GM18505 (cell line): Measurements from ENCODE around the gene HAGHL.

Source experiments
- ATAC-seq: cut with Tn5 transposase; IDR thresholded peaks from one replicate; pipeline ENCODE4 v1.9.1; 2021; ENCODE audit not compliant: unreplicated experiment
- POLR2A ChIP-seq: IDR thresholded peaks from 4 replicates; pipeline ENCODE4 v1.6.1; 2011; ENCODE audit warnings: borderline replicate concordance; ENCODE audit not compliant: insufficient read depth, insufficient read length; ENCODE audit errors: extremely low read depth

Gene HAGHL

DNA sequence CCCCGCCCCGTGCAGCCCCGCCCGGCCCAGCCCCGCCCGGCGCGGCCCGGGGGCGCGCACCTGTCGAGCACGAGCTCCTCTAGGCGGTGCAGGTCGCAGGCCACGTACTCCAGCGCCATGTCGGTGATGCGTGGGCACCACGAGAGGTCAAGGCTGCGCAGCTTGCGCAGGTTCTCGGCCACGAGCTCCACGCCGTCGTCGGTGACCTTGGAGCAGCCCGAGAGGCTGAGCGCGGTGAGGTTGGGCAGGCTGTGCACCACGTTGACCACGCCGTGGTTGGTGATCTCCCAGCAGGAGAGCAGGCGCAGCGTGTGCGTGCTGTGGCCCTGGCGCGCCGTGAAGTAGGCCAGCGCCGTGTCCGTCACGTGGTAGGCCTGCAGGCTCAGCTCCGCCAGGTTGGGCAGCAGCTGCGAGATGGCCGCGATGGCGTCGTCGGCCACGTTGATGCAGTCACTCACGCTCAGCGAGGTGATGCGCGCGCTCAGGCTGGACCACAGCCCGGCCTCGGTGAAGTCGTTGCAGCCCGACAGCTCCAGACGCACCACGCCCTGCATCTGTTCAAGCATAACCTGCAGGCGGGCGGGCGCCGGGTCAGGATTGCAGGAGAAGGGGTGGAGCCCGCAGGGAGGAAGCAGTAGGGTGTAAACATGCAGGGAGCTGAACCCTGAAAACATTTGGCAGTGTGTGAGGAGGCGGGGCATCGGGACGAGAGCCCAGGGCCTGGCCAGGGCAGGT lies 31.4 kb upstream of the HAGHL start:
- no peak for TF ChIP-seq POLR2A
- ATAC-seq: no peak

DNA sequence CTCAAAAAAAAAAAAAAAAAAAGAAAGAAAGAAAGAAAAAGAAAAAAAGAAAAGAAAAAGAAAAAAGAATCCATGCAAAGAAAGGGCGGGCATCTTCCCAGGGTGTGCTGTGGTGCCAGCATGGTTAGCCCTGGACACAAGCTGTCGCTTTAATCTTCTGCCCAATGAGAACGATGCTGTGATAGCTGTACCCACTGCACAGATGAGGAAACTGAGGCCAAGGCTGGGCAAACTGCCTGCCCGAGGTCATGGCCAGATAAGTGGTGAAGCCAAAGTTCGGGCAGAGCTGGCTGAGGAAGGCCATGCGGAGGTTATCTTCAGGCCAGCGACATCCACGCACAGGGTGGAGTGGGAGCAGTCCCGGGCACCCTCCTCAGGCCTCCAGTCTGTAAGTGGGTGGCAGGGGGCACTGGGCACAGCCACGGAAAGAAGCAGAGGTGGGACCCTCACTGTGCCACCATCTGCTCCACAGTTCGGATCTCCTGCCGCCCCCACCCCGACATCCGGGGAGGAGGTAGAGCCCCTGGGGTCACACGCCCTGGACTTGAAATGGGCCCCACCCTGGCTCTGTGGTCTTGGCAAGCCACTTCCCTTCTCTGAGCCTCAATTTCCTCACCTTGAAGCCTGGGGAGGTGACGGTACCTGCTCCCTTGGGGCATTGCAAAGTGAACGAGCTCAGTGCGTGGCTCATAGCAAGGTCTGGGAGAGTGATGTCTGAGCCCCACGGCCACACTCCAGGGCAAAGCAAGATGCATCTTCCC lies 27.8 kb upstream of the HAGHL start:
- ATAC-seq: no peak

DNA sequence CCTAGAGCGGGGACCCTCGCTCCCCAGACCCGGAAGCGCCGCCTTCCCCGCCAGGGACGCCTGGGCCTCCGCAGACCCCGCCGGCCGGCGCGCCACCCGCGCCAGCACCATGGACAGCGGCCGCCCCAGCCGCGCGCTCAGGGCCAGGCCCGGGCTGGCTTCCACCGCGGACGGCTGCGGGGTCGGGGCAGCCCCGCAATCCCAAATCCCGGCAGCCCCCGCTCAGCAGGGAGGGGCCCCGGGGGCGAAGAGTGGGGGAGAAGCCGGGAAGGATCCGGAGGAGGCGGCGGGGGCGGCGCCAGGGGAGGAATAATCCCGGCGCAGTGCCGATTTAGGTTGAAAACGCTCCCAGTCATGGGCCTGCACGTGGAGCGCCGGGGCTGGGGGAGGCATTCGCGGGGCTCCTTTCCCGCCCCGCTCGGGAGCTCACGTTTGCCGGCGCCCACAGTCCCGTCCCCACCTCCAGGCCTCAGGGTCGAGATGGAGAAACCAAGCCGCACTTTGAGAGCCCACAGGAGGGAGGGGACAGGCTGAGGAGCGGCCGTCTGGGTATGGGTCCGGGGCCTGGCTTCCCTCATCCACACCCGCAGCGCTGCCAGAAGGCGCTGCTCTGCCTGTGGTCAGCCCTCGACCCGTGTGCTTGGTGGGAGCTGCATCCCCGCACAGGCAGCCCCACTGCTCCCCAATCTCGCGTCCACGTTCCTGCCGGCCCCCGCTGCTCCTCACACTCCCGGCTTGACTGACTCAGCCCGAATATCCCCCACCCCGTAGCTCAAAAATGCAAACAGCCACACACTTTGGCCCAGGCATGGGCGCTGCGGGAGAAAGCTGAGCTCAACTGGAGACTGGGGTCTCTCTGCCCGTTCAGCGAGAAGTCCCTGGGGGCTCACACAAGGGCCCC lies 26.0 kb upstream of the HAGHL start:
- no peak for ATAC-seq
- no peak for TF ChIP-seq POLR2A

More for the DNA sequence above, 27.8 kb upstream of the HAGHL start:
- no peak for TF ChIP-seq POLR2A

DNA sequence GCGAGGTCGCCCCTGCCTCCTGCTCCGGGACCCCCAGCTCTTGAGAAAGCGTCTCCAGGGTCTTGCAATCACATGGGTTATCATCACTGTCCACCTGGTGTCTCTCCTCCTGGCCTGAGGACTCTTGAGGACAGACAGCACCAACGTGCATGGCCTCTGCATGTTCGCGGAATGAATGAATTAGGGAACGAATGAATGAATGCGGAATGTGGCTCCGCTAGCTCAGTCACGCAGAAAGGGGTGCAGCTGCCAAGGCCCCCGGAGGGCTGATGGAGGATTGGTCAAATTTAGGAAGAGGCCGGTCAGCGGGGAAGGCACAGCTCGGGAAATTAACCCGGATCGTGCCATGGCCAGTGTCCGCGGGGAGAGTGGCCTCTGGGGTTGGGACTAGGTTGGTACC lies 24.6 kb upstream of the HAGHL start:
- no peak for ATAC-seq
- no peak for TF ChIP-seq POLR2A

DNA sequence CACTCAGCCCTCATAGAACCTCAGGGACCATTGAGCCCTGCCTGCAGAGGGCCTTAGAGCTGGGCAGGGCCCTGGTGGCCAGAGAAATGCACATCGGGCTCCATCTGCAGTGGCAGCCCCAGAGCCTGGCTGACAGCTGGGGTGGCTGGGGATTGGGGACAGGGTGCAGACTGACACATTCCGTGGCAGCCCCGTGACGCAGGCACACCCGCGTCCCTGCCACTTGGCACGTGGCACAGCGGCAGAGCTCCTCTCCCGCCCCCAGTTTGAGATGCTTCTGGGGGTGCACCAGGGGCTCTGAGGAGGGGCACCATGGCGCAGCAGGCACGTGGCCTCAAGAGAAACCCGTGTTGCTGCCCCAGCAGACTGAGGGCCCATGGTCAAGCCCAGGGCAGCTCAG lies 23.5 kb upstream of the HAGHL start:
- TF ChIP-seq POLR2A: no peak
- ATAC-seq: no peak

DNA sequence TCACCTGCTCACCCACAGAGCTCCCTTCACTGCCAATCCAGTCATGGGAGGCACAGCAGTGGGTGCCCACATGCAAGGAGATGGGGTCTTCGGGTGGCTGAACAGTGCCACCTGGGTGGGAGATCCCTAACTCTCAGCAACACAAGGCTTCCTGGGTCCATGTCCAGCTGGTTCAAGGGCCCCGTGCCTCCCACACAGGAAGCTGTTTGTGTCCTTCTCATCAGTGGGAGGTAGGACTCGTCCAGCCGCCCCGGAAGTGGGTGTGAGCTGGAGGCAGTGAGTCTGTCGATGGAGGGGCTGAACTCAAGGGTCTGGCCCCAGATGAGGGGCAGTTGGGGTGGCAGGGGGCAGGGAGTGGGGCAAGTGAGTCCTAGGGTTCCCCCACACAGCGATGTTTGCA lies 22.9 kb upstream of the HAGHL start:
- no peak for TF ChIP-seq POLR2A
- no peak for ATAC-seq

DNA sequence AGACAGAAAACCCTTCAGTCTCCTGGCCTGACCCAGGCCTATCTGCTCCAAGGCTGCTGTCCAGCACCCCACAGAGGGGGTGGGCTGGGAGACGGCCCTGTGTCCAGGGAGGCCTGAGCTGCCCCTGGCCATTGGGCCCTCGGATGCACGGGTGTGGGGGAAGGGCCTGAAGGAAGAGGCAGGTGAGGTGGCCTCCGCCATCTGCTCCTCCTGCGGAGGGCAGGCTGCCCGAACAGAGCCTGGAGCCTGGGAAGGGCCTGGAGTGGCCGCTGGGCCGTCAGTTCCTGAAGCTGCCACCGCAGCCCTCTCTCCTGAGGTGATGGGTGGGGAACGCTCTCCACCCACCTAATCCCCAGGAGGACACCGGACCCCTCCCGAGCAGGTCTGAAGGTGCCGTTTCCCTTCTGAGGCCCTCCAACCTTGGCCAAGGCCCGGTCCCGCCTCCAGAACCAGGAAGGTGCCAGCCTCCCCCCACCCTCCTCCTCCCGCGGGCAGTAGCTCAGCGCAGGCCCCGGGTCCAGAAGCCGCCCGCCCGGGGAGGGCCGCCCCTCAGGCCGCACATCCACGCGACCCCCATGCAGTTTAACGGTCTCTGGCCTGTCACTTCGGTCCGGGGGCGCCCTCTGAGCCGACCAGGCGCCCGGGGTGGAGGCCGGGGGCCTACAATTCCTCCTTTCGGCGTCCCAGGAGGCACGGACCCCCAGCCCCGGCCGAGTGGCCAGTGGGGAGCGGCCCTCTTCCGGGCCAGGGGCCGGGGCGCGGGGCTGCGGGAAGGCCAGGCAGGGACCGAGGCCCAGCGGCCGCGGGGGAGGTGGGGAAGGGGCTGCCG lies 22.1 kb upstream of the HAGHL start:
- TF ChIP-seq POLR2A: no peak
- no peak for ATAC-seq

DNA sequence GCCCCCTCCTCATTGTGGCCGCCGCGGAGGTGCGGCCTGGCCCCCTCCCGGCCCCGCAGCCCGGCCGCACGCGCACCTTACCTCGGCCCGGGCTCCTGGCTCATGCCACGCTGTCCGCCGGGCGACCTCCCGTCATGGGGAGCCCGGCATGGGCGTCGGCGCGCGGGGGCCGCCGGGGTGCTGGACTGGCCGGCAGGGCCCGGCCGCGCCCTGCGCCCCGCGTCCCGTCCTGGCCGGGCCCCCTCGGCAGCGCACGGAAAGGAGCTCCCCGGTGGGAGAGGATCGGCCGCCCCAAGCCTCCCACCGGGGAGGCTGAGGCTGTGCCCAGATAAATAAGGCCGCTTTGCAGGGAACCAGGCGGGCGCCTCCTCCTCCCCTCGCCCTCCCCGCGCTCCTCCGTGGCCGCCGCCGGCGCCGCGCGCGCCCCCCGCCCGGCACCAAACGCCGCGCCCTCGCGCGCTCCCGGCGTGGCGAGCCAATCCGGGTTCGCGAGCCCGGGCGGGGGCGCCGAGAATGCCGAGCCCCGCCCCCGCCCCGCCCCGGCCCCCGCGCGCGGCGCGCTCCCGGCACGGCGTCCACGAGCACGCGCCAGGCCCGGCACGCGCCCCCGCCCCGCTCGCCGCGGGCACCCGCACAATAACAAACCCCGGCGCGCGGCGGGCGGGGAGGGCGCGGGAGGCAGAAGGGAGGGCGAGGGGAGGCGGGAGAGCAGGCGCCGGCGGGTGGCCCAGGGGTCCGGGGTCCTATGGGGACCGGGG lies 21.3 kb upstream of the HAGHL start, which contains the start of gene FBXL16:
FBXL16 (minus strand) TSS at position 371 of the 758 bp plus-strand sequence. CDS start 8,396 bp downstream, outside the sequence.
- ATAC-seq: no peak
- no peak for TF ChIP-seq POLR2A

DNA sequence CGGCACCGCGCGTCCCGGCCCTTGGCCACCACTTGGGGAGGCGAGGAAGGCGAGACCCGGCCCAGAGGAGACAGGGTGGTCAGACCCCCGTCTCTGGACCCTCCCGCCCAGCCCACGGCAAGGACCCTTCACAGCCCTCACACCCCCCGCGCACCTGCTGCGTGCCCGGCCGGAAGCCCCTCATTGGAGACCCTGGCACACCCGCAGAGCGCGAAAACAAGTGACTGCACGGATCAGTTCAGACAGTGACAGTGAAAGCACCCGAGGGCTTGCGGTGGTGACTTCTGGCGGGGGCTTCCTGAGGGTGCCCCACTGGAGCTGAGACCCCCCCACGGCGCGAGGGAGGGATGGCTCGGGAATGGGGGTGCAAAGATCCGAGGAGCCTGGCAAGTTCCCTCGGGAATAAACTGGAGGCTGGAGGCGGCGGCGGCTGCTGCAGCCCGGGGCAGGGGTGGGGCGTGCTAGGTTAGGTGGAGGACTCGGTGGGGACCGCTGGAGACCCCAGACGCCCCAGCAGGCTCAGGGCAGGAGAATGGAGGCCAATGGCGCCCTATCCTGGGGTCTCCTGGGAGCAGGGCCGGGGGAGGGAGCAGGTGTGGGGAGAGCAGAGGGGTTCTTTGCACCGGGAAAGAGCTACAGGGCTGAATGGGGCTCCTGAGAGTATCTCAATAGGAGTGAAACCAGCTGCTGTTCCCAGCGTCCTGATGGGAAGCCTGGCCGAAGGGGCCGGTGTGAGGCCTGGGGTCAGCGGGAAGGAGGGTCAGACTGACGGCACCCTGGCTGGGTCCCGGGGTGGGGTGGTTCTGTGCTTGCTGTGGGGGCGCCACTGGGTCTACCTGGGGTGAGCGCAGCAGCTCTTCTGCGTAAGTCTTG lies 20.5 kb upstream of the HAGHL start:
- TF ChIP-seq POLR2A: no peak
- ATAC-seq: no peak

DNA sequence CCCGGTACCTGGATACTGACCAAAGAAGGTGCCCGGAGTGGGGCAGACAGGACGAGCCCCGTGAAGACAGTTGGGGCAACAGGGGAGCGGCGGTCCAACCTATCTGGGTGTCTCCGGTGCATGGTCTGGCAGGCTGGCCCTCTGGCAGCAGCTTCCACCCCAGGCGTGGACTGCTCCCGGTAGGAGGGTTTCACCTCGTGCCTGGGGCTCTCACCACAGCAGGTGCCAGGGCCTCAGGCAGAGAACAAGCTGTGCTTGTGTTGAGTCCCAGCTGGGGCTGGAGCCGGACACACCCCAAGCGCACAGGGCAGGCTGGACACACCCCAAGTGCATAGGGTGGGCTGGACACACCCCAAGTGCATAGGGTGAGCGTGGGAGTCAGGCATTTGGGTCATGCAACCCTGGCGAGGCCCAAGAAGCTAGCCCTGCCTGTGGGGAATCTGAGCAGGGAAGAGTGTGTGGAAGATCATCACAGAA lies 19.8 kb upstream of the HAGHL start:
- no peak for ATAC-seq
- no peak for TF ChIP-seq POLR2A

DNA sequence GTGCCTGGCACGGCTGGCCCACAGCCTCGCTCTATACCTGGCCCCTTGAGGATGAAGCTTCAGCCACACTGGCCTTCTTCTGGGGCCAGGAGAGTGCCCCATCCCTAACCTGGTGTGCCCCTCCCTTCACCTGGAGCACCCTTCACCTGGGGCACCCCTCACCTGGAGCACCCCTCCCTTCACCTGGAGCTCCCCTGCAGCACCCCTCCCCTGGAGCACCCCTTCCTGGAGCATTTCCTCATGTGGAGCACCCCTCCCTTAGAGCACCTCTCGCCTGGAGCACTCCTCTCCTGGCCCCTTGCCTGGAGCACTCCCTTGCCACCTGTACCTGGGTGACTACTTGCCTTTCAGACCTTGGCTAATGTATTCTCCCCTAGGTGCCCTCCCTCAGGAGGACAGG lies 18.9 kb upstream of the HAGHL start:
- no peak for TF ChIP-seq POLR2A
- ATAC-seq: no peak

DNA sequence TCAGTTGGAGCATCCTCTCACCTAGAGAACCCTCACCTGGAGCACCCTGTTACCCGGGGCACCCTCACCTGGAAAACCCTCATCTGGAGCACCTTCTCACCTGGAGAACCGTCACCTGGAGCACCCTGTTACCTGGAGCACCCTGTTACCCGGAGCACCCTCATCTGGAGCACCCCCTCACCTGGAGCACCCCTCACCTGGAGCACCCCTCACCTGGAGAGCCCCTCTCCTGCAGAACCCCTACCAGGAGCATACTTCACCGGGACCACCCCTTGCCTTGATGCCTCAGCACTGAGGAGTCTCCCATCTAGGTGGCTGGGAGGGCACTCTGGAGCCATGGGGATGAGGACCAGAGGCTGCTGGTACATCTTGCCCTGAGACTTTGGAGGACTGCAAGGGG lies 17.9 kb upstream of the HAGHL start:
- TF ChIP-seq POLR2A: no peak
- no peak for ATAC-seq
